H1 (cell line): ENCODE data around the gene TM7SF3.

ENCODE experiments used
- ASH2L ChIP-seq: fragments of 200-600, 300-600 bp; sonication (generic); IDR thresholded peaks from one replicate; pipeline ENCODE4 v1.7.1; 2017; ENCODE audit warnings: low read length
- ATF2 ChIP-seq: IDR thresholded peaks from 2 replicates; pipeline ENCODE4 v1.6.1; 2012; ENCODE audit warnings: low read length, inconsistent platforms
- BACH1 ChIP-seq: IDR thresholded peaks from 2 replicates; pipeline ENCODE4 v1.6.1; 2012; ENCODE audit warnings: low read length, improper control_type of control experiment
- CBX8 ChIP-seq: fragments of 300-800, 300-1000 bp; sonication (generic); IDR thresholded peaks from 2 replicates; pipeline ENCODE4 v1.7.1; 2016; ENCODE audit warnings: low read depth, low read length, borderline replicate concordance
- CHD2 ChIP-seq: IDR thresholded peaks from 2 replicates; pipeline ENCODE4 v1.6.1; 2012; ENCODE audit warnings: low read length, improper control_type of control experiment
- NRF1 ChIP-seq: IDR thresholded peaks from 2 replicates; pipeline ENCODE4 v1.6.1; 2011; ENCODE audit warnings: mild to moderate bottlenecking, low read depth, low read length, improper control_type of control experiment
- POLR2A ChIP-seq, 2 experiments: IDR thresholded peaks; 1 replicate in 1 of 2; 2 replicates in 1 of 2; pipeline ENCODE4 v1.6.1; 2011; ENCODE audit warnings: low read depth in 2 of 2, low read length in 2 of 2, mild to moderate bottlenecking in 2 of 2; ENCODE audit errors: control extremely low read depth in 1 of 2
- SIN3A ChIP-seq, 2 experiments: IDR thresholded peaks in 1 of 2; conservative IDR thresholded peaks in 1 of 2; 2 replicates each; pipeline ENCODE4 v1.6.1; 2011 to 2012; ENCODE audit warnings: low read length in 2 of 2, improper control_type of control experiment in 1 of 2, low read depth in 1 of 2, mild to moderate bottlenecking in 1 of 2
- ZNF274 ChIP-seq: IDR thresholded peaks from 2 replicates; pipeline ENCODE4 v1.7.0; 2012; ENCODE audit warnings: low read length, borderline replicate concordance; ENCODE audit errors: extremely low read depth
- TF ChIP-seq, protein P1 (sequence below), 3 experiments: IDR thresholded peaks; 1 replicate in 2 of 3; 2 replicates in 1 of 3; pipeline versions ENCODE4 v1.5.1 to v1.6.1; 2011; ENCODE audit warnings: low read length in 3 of 3, mild to moderate bottlenecking in 3 of 3, inconsistent platforms in 2 of 3, low read depth in 1 of 3, moderate library complexity in 1 of 3; ENCODE audit not compliant: insufficient read depth in 1 of 3; ENCODE audit errors: control extremely low read depth in 1 of 3

DNA sequence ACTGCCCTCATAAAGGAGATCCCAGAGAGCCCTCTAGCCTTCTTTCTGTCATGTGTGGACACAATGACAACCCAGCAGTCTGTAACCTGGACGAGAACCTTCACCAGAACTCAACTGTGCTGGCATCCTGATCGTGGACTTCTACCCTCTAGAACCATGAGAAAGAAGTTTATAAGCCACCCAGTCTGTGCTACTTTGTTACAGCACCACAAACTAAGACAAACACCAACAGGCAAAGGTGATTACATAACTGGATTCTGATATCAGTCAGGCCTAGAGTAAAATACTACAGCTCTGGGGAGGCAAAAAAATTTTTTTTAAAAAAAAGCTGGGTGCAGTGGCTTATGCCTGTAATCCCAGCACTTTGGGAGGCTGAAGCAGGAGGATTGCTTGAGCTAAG lies 18.5 kb downstream of the TM7SF3 start:
- TF ChIP-seq SIN3A (conservative IDR thresholded peaks at IDR 0.05 in 1 of 2, IDR thresholded peaks at IDR 0.05 in 1 of 2; ENCODE audit: low read depth in 1 of 2, low read length in 2 of 2) (no peak), ATF2 (no peak), POLR2A (IDR thresholded peaks at IDR 0.05; ENCODE audit: control extremely low read depth in 1 of 2, low read depth in 2 of 2, low read length in 2 of 2) (no peak), ZNF274 (no peak), CHD2 (no peak), NRF1 (no peak), BACH1 (no peak), CBX8 (no peak), ASH2L (no peak)
- TF ChIP-seq, protein P1, sequence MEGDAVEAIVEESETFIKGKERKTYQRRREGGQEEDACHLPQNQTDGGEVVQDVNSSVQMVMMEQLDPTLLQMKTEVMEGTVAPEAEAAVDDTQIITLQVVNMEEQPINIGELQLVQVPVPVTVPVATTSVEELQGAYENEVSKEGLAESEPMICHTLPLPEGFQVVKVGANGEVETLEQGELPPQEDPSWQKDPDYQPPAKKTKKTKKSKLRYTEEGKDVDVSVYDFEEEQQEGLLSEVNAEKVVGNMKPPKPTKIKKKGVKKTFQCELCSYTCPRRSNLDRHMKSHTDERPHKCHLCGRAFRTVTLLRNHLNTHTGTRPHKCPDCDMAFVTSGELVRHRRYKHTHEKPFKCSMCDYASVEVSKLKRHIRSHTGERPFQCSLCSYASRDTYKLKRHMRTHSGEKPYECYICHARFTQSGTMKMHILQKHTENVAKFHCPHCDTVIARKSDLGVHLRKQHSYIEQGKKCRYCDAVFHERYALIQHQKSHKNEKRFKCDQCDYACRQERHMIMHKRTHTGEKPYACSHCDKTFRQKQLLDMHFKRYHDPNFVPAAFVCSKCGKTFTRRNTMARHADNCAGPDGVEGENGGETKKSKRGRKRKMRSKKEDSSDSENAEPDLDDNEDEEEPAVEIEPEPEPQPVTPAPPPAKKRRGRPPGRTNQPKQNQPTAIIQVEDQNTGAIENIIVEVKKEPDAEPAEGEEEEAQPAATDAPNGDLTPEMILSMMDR (IDR thresholded peaks at IDR 0.05; ENCODE audit: control extremely low read depth in 1 of 3, insufficient read depth in 1 of 3, low read depth in 1 of 3, low read length in 3 of 3) = no peak
